ENCODE measurements around the gene CNOT2.

CNOT2 gene

DNA sequence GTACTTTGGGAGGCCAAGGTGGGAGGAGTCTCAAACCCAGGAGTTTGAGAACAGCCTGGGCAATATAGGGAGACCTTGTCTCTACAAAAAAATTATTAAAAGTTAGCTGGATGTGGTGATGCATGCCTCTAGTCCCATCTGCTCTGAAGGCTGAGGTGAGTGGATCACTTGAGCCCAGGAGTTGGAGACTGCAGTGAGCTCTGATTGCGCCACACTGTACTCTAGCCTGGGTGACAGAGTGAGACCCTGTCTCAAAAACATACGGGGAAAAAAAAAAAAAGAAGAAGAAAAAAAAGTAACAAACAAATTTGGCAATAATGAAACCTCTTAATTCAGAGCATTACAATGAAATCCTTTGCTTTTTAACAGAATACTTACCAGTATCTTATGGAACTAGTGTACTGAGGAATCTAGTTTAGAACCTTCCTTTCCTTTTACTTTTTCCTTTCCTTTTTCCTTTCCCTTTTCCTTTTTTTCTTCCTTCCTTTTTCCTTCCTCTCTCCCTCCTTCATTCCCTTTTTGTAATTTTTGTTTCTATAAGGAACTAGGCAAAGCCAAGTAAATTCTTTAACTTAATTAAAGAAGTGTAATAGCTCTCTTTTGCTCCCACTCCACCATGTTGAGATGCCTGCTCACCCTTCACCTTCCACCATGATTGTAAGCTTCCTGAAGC, 12.2 kb upstream of the CNOT2 start:
- TF ChIP-seq, protein P1, sequence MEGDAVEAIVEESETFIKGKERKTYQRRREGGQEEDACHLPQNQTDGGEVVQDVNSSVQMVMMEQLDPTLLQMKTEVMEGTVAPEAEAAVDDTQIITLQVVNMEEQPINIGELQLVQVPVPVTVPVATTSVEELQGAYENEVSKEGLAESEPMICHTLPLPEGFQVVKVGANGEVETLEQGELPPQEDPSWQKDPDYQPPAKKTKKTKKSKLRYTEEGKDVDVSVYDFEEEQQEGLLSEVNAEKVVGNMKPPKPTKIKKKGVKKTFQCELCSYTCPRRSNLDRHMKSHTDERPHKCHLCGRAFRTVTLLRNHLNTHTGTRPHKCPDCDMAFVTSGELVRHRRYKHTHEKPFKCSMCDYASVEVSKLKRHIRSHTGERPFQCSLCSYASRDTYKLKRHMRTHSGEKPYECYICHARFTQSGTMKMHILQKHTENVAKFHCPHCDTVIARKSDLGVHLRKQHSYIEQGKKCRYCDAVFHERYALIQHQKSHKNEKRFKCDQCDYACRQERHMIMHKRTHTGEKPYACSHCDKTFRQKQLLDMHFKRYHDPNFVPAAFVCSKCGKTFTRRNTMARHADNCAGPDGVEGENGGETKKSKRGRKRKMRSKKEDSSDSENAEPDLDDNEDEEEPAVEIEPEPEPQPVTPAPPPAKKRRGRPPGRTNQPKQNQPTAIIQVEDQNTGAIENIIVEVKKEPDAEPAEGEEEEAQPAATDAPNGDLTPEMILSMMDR (IDR thresholded peaks at IDR 0.05; ENCODE audit: insufficient read depth, low read length) = no peak
- TF ChIP-seq SPI1 (IDR thresholded peaks at IDR 0.05; ENCODE audit: borderline replicate concordance, low read depth) (no peak), POLR2AphosphoS5 (IDR thresholded peaks at IDR 0.05; ENCODE audit: low read depth) (no peak), GABPA (IDR thresholded peaks at IDR 0.05; ENCODE audit: low read depth) (no peak)
- TF ChIP-seq, protein P2, sequence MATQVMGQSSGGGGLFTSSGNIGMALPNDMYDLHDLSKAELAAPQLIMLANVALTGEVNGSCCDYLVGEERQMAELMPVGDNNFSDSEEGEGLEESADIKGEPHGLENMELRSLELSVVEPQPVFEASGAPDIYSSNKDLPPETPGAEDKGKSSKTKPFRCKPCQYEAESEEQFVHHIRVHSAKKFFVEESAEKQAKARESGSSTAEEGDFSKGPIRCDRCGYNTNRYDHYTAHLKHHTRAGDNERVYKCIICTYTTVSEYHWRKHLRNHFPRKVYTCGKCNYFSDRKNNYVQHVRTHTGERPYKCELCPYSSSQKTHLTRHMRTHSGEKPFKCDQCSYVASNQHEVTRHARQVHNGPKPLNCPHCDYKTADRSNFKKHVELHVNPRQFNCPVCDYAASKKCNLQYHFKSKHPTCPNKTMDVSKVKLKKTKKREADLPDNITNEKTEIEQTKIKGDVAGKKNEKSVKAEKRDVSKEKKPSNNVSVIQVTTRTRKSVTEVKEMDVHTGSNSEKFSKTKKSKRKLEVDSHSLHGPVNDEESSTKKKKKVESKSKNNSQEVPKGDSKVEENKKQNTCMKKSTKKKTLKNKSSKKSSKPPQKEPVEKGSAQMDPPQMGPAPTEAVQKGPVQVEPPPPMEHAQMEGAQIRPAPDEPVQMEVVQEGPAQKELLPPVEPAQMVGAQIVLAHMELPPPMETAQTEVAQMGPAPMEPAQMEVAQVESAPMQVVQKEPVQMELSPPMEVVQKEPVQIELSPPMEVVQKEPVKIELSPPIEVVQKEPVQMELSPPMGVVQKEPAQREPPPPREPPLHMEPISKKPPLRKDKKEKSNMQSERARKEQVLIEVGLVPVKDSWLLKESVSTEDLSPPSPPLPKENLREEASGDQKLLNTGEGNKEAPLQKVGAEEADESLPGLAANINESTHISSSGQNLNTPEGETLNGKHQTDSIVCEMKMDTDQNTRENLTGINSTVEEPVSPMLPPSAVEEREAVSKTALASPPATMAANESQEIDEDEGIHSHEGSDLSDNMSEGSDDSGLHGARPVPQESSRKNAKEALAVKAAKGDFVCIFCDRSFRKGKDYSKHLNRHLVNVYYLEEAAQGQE (IDR thresholded peaks at IDR 0.05; ENCODE audit: insufficient replicate concordance, low read depth) = no peak
- DNase-seq (ENCODE audit: low read depth in 1 of 2, low spot score in 1 of 2) = no peak
- no peak overlapping the region for H3K4me3 ChIP-seq (replicated peaks; ENCODE audit: insufficient read depth, low read length)
- no peak overlapping the region for H3K27ac ChIP-seq (replicated peaks)
- no peaks in the 10 kb centered on the region for H3K27me3 ChIP-seq (ENCODE audit: insufficient read depth, poor library complexity, severe bottlenecking)

DNA sequence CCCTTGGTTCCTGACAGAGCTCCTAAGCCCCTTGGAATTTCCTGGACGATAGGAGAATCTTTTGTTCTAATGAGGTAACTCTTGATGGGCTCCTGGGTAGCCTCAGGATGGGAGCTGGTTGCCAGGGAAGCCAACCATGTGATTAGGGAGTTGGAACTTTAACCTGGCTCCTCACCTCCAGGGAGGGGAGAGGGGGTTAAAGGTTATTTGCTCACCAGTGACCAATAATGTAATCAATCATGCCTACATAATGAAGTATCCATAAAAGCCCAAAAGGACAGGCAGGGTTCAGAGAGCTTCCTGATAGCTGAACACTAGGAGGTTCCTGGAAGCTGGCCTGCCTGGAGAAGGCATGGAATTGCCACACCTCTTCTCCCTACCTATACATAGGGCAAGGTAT, 6.2 kb upstream of the CNOT2 start:
- no peaks in the 10 kb centered on the region for H3K27me3 ChIP-seq (ENCODE audit: insufficient read depth, poor library complexity, severe bottlenecking)
- no peak overlapping the region for H3K4me3 ChIP-seq (replicated peaks; ENCODE audit: insufficient read depth, low read length)
- no peak overlapping the region for H3K27ac ChIP-seq (replicated peaks)
- DNase-seq (ENCODE audit: low read depth in 1 of 2, low spot score in 1 of 2) = no peak
- TF ChIP-seq, protein P2 (IDR thresholded peaks at IDR 0.05; ENCODE audit: insufficient replicate concordance, low read depth) = no peak
- TF ChIP-seq POLR2AphosphoS5 (IDR thresholded peaks at IDR 0.05; ENCODE audit: low read depth) = no peak
- TF ChIP-seq SPI1 (IDR thresholded peaks at IDR 0.05; ENCODE audit: borderline replicate concordance, low read depth) = no peak
- TF ChIP-seq, protein P1 (IDR thresholded peaks at IDR 0.05; ENCODE audit: insufficient read depth, low read length) = no peak
- no peak for TF ChIP-seq GABPA (IDR thresholded peaks at IDR 0.05; ENCODE audit: low read depth)

DNA sequence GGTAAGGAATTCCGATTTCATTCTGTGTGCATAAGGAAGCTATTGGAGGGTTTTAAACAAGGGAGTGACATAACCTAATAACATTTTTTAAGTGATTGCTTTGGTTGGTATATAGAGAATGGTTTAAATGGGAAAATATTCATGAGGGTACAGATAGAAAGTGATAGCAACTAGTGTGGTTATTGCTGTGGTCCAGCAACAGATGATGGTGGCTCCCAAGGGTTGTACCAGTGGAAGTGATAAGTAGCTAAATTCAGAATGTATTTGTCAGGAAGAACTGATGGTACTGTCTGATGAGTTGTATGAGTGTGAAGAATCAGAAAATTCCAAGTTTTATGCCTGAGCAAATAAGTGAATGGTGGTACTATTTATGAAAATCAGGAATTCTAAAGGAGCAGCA, 2.6 kb upstream of the CNOT2 start:
- TF ChIP-seq, protein P2 (IDR thresholded peaks at IDR 0.05; ENCODE audit: insufficient replicate concordance, low read depth) = no peak
- TF ChIP-seq, protein P1 (IDR thresholded peaks at IDR 0.05; ENCODE audit: insufficient read depth, low read length) = no peak
- no peak for TF ChIP-seq SPI1 (IDR thresholded peaks at IDR 0.05; ENCODE audit: borderline replicate concordance, low read depth)
- no peak for TF ChIP-seq GABPA (IDR thresholded peaks at IDR 0.05; ENCODE audit: low read depth)
- no peak for TF ChIP-seq POLR2AphosphoS5 (IDR thresholded peaks at IDR 0.05; ENCODE audit: low read depth)
- Histone ChIP-seq H3K27ac (replicated peaks) (no peak overlapping the region), H3K27me3 (ENCODE audit: insufficient read depth, poor library complexity, severe bottlenecking) (no peaks in the 10 kb centered on the region), H3K4me3 (replicated peaks; ENCODE audit: insufficient read depth, low read length) (no peak overlapping the region)
- DNase-seq (ENCODE audit: low read depth in 1 of 2, low spot score in 1 of 2) = no peak

Data from HL-60 (cell line).